IgD-negative memory B cell (primary cell): ENCODE results near the gene TMEM132D. TPM values are rescaled to one million over a fixed set of nuclear protein-coding genes. Genes with fewer than 3 reads are reported as not detected.

Experiments
- H3K27ac Mint-ChIP-seq, 3 donors: one replicate each; pipeline ENCODE4 v1.8.0; 2020 to 2022; ENCODE audit warnings: mild to moderate bottlenecking in 3 of 3, mixed read lengths in 3 of 3, moderate library complexity in 1 of 3
- H3K27me3 Mint-ChIP-seq: one replicate; pipeline ENCODE4 v1.8.0; 2021; ENCODE audit warnings: mixed read lengths
- H3K36me3 Mint-ChIP-seq: one replicate; pipeline ENCODE4 v1.8.0; 2020; ENCODE audit warnings: mild to moderate bottlenecking, mixed read lengths
- H3K4me1 Mint-ChIP-seq, 3 donors: one replicate each; pipeline ENCODE4 v1.8.0; 2020 to 2022; ENCODE audit warnings: mixed read lengths in 3 of 3, mild to moderate bottlenecking in 1 of 3
- H3K4me3 Mint-ChIP-seq, 4 donors: one replicate each; pipeline ENCODE4 v1.8.0; 2020 to 2022; ENCODE audit warnings: mild to moderate bottlenecking in 4 of 4, mixed read lengths in 4 of 4, moderate library complexity in 3 of 4
- H3K9me3 Mint-ChIP-seq, 3 donors: one replicate each; pipeline ENCODE4 v1.8.0; 2020 to 2021; ENCODE audit warnings: mixed read lengths in 3 of 3, mild to moderate bottlenecking in 1 of 3
- polyA plus RNA-seq: library from polyadenylated mRNA; unstranded; fragments of 300-500 nt; fragmentation: Illumina TruSeq; gene quantifications from one replicate; pipeline ENCODE4 v1.2.3, GENCODE V29; 2021

TMEM132D gene
- polyA plus RNA-seq, 1 donor from 2014 or later = not detected

DNA sequence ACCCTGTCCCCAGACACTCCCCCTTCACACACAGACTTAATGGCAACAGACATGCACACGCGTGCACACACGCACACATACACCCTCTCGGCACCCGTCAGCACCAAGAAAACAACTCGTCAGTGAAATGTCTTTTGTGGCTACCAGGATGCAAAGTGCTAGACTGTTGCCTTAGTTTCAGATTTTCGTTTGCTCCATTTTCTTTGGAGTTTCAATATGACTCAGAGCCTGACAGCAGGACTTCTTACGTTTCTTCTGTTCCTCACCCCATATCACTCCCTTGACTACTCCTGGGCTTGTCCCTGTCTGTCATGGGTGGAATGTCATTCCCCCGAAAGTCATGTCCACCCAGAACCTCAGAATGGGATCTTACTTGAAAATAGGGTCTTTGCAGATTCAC lies 867.7 kb downstream of the TMEM132D start:
- Mint-ChIP-seq H3K4me3 (no peak overlapping the region), H3K4me1 (peaks cover 0 to 4% (median 2%) of the 10 kb centered on the region in 3 donors), H3K9me3 (peaks cover 0 to 3% (median 3%) of the 10 kb centered on the region in 3 donors), H3K36me3 (no peaks in the 10 kb centered on the region), H3K27me3 (peaks cover 11% of the 10 kb centered on the region), H3K27ac (no peak overlapping the region)

DNA sequence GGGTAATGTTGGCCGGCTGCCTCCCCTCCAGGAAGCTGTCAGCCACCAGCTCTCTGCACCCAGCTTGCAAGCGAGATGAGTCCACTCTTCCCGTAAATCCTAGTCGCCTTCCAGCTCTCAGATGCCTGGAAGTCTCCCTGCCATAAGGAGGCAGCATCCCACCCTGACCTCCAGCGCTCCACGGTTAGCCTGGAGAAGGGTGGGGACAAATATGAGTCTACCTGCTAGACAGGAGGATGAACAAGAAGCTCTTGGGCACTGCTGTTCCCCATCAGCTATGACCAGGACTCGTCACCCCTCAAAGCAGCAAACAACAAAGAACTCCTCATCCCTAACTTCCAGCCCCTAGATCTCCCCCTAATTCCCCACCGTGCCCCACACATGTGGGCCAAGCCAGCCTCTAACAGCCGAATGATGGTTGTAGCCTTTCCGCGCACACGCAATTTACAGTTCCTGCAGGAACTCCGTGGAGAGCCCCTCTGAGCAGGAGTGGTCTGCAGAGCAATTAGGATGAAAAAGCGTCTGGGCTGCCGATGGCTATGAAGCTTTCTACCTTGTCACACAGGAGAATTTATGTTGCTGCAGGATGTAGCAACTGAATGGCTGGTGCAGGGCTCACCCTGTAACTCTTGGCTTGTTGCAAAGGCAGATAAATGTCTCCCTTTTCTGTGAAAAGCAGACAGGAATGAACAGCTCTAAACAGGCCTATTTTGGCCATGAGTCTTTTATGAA lies 869.1 kb downstream of the TMEM132D start:
- H3K4me1 Mint-ChIP-seq = peaks cover 0 to 4% (median 2%) of the 10 kb centered on the region in 3 donors
- H3K36me3 Mint-ChIP-seq = no peaks in the 10 kb centered on the region
- no peak overlapping the region for H3K27ac Mint-ChIP-seq
- peaks cover 0 to 5% (median 3%) of the 10 kb centered on the region in 3 donors for H3K9me3 Mint-ChIP-seq
- H3K27me3 Mint-ChIP-seq = peaks cover 11% of the 10 kb centered on the region
- no peak overlapping the region for H3K4me3 Mint-ChIP-seq

DNA sequence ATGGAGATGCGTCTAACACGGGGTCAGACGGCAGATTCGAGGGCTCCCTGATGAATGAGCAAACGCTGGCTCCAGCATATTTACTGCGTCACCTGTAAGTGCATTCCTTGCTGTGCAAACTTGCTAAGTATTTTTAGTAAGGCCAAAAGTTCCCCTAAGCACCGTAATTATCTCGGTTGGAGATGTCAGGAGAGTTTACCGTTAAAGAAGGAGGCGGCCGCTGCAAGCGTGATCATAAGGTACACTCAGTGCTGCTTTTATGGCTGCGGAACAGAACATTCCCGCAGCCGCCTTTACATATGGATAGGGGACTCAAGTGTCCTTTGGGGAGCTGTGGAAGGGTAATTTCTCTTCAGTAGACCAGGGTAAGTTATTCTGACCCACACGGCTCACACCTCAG lies 875.0 kb downstream of the TMEM132D start:
- Mint-ChIP-seq H3K36me3 (no peaks in the 10 kb centered on the region), H3K4me1 (no peaks in the 10 kb centered on the region), H3K4me3 (no peak overlapping the region), H3K27ac (no peak overlapping the region), H3K9me3 (peaks cover 0 to 2% (median 0%) of the 10 kb centered on the region in 3 donors), H3K27me3 (peaks cover 11% of the 10 kb centered on the region)

DNA sequence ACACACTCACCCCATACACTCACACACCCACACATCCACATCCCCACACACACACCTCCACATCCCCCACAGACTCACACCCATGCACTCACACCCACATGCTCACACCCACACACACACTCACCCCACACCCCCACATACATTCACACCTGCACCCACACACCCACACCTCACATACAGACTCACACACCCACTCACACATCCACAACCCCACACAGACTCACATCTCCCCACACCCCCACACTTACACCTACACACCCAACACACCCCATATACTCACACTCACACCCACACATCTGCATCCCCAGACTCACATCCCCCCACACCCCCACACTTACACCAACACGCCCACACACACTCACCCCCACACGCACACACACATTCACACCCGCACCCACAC lies 878.8 kb downstream of the TMEM132D start:
- Mint-ChIP-seq H3K27me3 (peaks cover 5% of the 10 kb centered on the region), H3K4me3 (no peak overlapping the region), H3K27ac (no peak overlapping the region), H3K36me3 (no peaks in the 10 kb centered on the region), H3K4me1 (no peaks in the 10 kb centered on the region), H3K9me3 (peaks cover 0 to 9% (median 4%) of the 10 kb centered on the region in 3 donors)
